Panc1 (cell line): ENCODE data around the gene PPP1R27. TPM values are rescaled to one million over a fixed set of nuclear protein-coding genes. Genes with fewer than 3 reads are reported as not detected.

Source experiments
- ATAC-seq: fragments of 200-7000 bp; cut with Tn5 transposase; 2 replicates; pipeline ENCODE4 v1.9.1; 2020; ENCODE audit warnings: mild to moderate bottlenecking, moderate library complexity
- BruUV-seq: library from RNA; stranded (reverse); fragments of 400-500 nt; replicated peaks from 2 replicates; lab custom pipeline; 2021; lab: Mats Ljungman, UMichigan
- CTCF ChIA-PET: fragments of 300-600 bp; sonication (Branson Sonifier 250); formaldehyde crosslinking; loops from one replicate; lab custom pipeline; 2022; ENCODE audit warnings: antibody characterized with exemption; lab: Charles Lee
- POLR2A ChIA-PET: fragments of 300-600 bp; sonication (Branson Sonifier 250); formaldehyde crosslinking; loops from one replicate; lab custom pipeline; 2022; ENCODE audit warnings: antibody characterized with exemption; lab: Charles Lee
- DNase-seq: peaks from one replicate; pipeline ENCODE4 v3.0.0-alpha.2; 2010; ENCODE audit warnings: low read depth, low spot score
- H3K27ac ChIP-seq: 2 replicates; pipeline ENCODE4 v1.5.1; 2011; ENCODE audit warnings: mild to moderate bottlenecking, low read length, inconsistent platforms
- H3K27me3 ChIP-seq: fragments of 200-500 bp; sonication (Bioruptor generic); 2 replicates; pipeline ENCODE4 v1.6.0; 2014; ENCODE audit warnings: low read length, inconsistent platforms; ENCODE audit not compliant: control insufficient read depth, insufficient read depth
- H3K36me3 ChIP-seq: fragments of 200-500 bp; sonication (Bioruptor generic); 2 replicates; pipeline ENCODE4 v1.5.1; 2014; ENCODE audit warnings: inconsistent platforms, mild to moderate bottlenecking, low read length, moderate library complexity; ENCODE audit not compliant: control insufficient read depth, insufficient read depth
- H3K4me1 ChIP-seq: 2 replicates; pipeline ENCODE4 v1.5.1; 2011; ENCODE audit warnings: inconsistent platforms, mild to moderate bottlenecking, low read length, moderate library complexity; ENCODE audit not compliant: control insufficient read depth, insufficient read depth
- H3K4me3 ChIP-seq, 2 experiments: 2 replicates each; pipeline ENCODE4 v1.5.1; 2011 to 2012; ENCODE audit warnings: low read depth in 2 of 2, low read length in 2 of 2, mild to moderate bottlenecking in 2 of 2, inconsistent platforms in 1 of 2, moderate library complexity in 1 of 2
- H3K9me3 ChIP-seq: fragments of 200-500 bp; sonication (Bioruptor generic); 2 replicates; pipeline ENCODE4 v1.5.1; 2014; ENCODE audit warnings: low read depth, mild to moderate bottlenecking, inconsistent platforms, low read length, moderate library complexity; ENCODE audit not compliant: control insufficient read depth, insufficient read depth
- CTCF ChIP-seq: fragments of 450-650 bp; IDR thresholded peaks from 2 replicates; pipeline ENCODE4 v1.5.1; 2017; ENCODE audit warnings: mild to moderate bottlenecking
- POLR2AphosphoS5 ChIP-seq: IDR thresholded peaks from 2 replicates; pipeline ENCODE4 v1.6.1; 2012; ENCODE audit warnings: mild to moderate bottlenecking, low read depth, low read length, moderate library complexity
- SIN3A ChIP-seq: IDR thresholded peaks from 2 replicates; pipeline ENCODE4 v1.6.1; 2012; ENCODE audit warnings: low read depth, mild to moderate bottlenecking, low read length, moderate library complexity, borderline replicate concordance; ENCODE audit not compliant: insufficient read depth
- TCF7L2 ChIP-seq: IDR thresholded peaks from 2 replicates; pipeline ENCODE4 v1.6.1; 2011; ENCODE audit warnings: mild to moderate bottlenecking, low read depth, low read length, inconsistent platforms
- in situ Hi-C: cut with HindIII; loops from 2 replicates; pipeline ENCODE4 v1.10.0; 2016; ENCODE audit warnings: low sequenced_read_pairs, low pct_unique_long_range_greater_than_20kb
- intact Hi-C: fragments of 100-400 bp; cut with micrococcal nuclease; formaldehyde crosslinking; loops from one replicate; pipeline ENCODE4 v1.10.0; 2022; ENCODE audit not compliant: unreplicated experiment
- total RNA-seq: library from RNA; stranded (reverse); gene quantifications from one replicate; pipeline ENCODE4 v1.2.1, GENCODE V29; 2021; ENCODE audit not compliant: unreplicated experiment
- TF ChIP-seq, protein P1 (sequence below), 2 experiments: IDR thresholded peaks; 2 replicates each; pipeline ENCODE4 v1.6.1; 2011 to 2012; ENCODE audit warnings: low read depth in 2 of 2, control low read depth in 1 of 2, low read length in 1 of 2, mild to moderate bottlenecking in 1 of 2, moderate library complexity in 1 of 2; ENCODE audit not compliant: insufficient read depth in 1 of 2

PPP1R27 gene
- total RNA-seq, 1 experiment from 2014 or later: not detected

DNA sequence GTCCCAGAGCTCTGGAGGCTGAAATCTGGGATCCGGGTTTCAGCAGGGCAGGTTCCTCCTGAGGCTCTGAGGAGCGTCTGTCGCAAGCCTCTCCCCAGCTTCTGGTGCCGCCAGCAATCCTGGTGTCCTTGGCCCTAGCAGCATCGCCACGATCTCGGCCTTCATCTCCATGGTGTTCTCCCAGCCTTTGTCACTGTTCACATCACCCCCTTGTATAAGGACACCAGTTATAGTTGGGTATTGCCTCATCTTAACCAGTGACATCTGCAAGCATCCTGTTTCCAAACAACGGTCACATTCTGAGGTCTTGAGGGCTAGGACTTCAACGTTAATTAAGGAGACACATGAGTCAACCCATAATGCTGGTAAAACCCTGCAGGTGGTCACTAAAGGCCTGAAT is 2.8 kb upstream of the PPP1R27 start:
- DNase-seq: no peak
- POLR2A ChIA-PET: interaction anchor here (0.6 kb wide), 1 partner anchor 36 kb away, joined by 3 read pairs; no protein-coding TSS in a partner anchor

GRCh38 chr17:81833921-81834830 is 674 bp downstream of the PPP1R27 start:
- TF ChIP-seq SIN3A: no peak
- TF ChIP-seq, protein P1, sequence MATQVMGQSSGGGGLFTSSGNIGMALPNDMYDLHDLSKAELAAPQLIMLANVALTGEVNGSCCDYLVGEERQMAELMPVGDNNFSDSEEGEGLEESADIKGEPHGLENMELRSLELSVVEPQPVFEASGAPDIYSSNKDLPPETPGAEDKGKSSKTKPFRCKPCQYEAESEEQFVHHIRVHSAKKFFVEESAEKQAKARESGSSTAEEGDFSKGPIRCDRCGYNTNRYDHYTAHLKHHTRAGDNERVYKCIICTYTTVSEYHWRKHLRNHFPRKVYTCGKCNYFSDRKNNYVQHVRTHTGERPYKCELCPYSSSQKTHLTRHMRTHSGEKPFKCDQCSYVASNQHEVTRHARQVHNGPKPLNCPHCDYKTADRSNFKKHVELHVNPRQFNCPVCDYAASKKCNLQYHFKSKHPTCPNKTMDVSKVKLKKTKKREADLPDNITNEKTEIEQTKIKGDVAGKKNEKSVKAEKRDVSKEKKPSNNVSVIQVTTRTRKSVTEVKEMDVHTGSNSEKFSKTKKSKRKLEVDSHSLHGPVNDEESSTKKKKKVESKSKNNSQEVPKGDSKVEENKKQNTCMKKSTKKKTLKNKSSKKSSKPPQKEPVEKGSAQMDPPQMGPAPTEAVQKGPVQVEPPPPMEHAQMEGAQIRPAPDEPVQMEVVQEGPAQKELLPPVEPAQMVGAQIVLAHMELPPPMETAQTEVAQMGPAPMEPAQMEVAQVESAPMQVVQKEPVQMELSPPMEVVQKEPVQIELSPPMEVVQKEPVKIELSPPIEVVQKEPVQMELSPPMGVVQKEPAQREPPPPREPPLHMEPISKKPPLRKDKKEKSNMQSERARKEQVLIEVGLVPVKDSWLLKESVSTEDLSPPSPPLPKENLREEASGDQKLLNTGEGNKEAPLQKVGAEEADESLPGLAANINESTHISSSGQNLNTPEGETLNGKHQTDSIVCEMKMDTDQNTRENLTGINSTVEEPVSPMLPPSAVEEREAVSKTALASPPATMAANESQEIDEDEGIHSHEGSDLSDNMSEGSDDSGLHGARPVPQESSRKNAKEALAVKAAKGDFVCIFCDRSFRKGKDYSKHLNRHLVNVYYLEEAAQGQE (IDR thresholded peaks at IDR 0.05; ENCODE audit: insufficient read depth in 1 of 2, low read depth in 2 of 2, low read length in 1 of 2): no peak
- no peak for TF ChIP-seq POLR2AphosphoS5
- no peak for TF ChIP-seq TCF7L2
- no peak for TF ChIP-seq CTCF
- intact Hi-C loops: no loop called here
- BruUV-seq: no TSS peak

More for the DNA sequence above, 2.8 kb upstream of the PPP1R27 start:
- CTCF ChIA-PET: no interaction called here
- intact Hi-C loops: no loop called here
- Histone ChIP-seq H3K27ac (no peak overlapping the region), H3K9me3 (no peaks in the 10 kb centered on the region), H3K4me1 (peaks cover 4% of the 10 kb centered on the region; the same call in 1 of the 2 replicates), H3K4me3 (no peak overlapping the region), H3K36me3 (no peaks in the 10 kb centered on the region; the same call in 1 of the 2 replicates), H3K27me3 (no peaks in the 10 kb centered on the region)
- TF ChIP-seq, protein P1 (IDR thresholded peaks at IDR 0.05; ENCODE audit: insufficient read depth in 1 of 2, low read depth in 2 of 2, low read length in 1 of 2): no peak
- no peak for TF ChIP-seq CTCF
- no peak for TF ChIP-seq TCF7L2
- no peak for TF ChIP-seq POLR2AphosphoS5
- no peak for TF ChIP-seq SIN3A
- no TSS peak for BruUV-seq
- in situ Hi-C loops: no loop called here
- no peak for ATAC-seq

More at GRCh38 chr17:81833921-81834830, 674 bp downstream of the PPP1R27 start:
- POLR2A ChIA-PET: interaction anchor here (0.7 kb wide), 1 partner anchor 28 kb away, joined by 3 read pairs; no protein-coding TSS in a partner anchor
- ATAC-seq: no peak
- no peak for DNase-seq
- H3K4me3 ChIP-seq: peak overlapping the region; percentile 60 to 72
- CTCF ChIA-PET: no interaction called here
- H3K27me3 ChIP-seq: no peaks in the 10 kb centered on the region
- in situ Hi-C loops: no loop called here
- no peaks in the 10 kb centered on the region; the same call in 1 of the 2 replicates for H3K36me3 ChIP-seq
- H3K9me3 ChIP-seq: no peaks in the 10 kb centered on the region
- H3K27ac ChIP-seq: peak overlapping the region; percentile 91
- H3K4me1 ChIP-seq: peaks cover 11% of the 10 kb centered on the region
